NCI-H446 treated with DMSO at 0.1 percent for 48 hours (cell line): Measurements from ENCODE around the gene NUP85.
"Not testable (repeated sequence)": the region's sequence is repeated elsewhere in the genome, so short reads cannot be mapped to it uniquely, and the experiment has no call there.

Experiments
- DNase-seq: peaks from one replicate; lab custom pipeline; 2025; lab: John Stamatoyannopoulos, UW

Gene NUP85

DNA sequence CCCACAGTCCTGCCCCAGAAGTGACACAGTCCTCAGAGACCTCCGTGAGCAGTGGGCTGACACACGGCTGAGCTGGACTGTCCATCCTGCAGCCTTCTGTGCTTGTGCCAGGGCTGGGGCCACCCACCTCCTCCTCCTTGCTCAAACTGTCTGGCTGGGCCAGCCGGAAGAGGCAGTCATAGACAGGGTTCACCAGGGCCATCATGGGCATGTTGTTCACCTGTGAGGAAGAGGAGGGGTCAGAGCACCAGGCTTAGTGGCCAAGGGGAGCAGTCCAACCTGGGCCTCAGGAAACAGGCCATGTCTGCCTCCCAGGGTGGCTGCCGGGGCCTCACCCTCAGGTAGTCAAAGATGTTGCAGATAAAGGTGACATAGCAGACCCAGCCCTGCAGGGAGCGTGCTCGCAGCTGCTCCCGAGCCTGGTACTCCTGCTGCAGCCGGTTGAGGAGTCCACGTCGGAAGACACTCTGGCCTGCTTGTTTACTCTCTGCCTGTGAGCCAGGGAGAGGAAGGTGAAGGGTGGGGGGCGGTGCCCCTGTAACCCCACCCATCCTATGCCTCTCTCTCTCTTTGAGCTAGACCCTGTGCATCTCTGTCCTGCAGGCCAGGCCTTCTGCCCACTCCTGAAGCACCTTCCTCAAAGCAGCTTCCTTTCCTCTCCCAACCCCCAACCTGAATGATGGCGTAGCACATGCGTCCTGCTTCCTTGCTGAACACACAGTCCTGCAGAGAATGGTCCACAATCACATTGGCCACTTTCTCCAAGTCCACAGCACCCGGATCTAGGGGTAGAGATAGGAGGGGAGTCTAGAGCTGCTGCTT lies 62.1 kb downstream of the NUP85 start:
- no peak for DNase-seq

- DNase-seq, result no peak
These were observed 64.4 kb downstream of the NUP85 start for GRCh38 chr17:75269844-75270217.

DNA sequence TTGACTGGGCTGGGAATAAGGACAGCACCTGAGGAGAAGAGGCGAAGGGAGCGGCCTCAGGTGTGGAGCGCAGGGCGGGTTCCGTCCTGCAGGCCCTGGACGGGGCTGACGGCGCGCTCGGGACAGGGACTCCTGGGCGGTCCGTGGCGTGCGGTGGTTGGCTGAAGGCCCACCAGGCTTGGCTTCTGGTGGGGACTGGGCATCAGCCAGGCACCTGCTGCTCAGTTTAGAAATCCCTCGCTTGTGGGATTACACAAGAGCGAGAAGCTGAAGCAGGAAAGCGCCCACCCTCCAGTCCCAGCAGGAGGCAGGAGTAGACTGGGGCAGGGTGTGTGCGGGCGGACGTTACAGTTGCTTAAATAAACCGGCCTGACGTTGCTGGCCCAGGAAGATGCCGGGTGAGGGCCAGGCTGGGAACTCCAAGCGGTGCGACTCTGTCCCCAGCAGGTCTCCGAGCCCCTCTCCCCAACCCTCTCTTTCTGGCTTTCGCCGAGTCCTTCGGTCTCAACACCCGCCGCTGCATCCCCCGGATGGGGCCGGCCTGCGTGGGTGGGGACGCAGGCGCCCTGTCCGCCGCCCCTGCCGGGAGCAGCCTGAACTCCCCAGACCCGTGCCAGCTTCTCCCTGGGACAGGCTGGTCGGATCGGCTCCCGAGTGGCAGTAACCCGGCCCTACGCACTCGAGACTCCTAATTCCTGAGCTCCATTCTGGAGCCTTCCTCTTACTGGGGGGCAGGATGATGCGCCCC lies 64.9 kb downstream of the NUP85 start:
- peak; percentile 27 for DNase-seq

DNA sequence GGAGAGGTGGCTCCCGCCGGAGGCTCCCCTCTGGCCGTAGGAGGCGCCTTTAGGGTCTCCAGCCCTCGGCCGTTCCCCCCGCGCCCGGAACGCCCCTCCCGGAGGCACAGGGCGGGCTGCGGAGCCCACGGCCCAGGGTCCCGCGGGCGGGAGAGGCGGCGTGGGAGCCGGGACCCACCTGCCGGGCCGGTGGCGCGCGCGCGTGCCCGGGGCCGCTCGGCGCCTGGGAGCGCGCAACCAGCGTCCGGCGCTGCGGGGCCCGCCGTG lies 65.4 kb downstream of the NUP85 start, which contains the start of gene MIF4GD:
MIF4GD (minus strand) TSS at position 266 of the 267 bp plus-strand sequence. CDS start 1,036 bp downstream, outside the sequence.
- no peak for DNase-seq

- DNase-seq, result no peak
These were observed 65.9 kb downstream of the NUP85 start for GRCh38 chr17:75271233-75271954.

DNA sequence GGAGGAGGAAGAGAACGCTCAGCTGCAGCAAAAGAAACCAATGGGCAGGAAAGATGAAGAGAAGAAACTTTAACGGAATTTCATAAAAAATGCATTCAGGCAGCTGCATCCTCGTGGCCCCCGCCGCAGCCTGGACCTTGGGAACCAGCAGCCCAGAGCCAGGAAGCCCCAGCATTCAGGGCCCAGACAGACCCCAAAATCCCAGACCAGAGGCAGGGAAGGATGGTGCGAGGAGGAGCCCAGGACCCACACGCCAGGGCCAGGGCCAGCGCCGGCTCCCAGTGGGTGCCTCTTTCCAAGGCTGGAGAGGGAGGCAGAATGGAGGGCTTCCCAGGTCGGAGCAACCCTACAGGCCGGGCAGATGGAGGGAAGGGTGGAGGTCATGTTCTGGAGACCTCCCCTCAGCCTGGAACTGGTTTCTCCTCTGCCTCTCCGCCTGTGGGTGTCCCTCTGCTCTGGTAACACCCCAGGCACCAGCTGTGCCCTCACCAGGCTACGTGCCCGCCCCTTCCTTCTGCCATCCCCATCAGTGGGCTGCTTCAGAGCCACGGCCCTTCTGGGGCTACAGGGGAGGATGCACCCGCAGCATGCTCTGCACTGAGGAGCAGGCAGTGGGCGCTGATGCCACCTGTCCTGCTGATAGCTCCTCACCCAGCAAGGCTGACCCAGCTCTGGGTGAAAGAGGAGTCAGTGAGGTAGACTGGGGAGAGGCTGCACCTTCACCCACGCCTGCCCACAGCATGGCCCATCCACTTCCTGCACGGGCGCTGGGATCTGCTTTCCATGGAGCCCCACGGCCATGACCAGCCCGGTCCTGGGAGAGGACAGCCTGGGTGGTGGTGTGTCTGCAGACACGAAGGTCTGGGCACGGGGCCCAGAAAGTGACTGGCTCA lies 66.7 kb downstream of the NUP85 start:
- no peak for DNase-seq

- peak; percentile 13 for DNase-seq
These were observed 67.3 kb downstream of the NUP85 start for GRCh38 chr17:75272848-75273184.

DNA sequence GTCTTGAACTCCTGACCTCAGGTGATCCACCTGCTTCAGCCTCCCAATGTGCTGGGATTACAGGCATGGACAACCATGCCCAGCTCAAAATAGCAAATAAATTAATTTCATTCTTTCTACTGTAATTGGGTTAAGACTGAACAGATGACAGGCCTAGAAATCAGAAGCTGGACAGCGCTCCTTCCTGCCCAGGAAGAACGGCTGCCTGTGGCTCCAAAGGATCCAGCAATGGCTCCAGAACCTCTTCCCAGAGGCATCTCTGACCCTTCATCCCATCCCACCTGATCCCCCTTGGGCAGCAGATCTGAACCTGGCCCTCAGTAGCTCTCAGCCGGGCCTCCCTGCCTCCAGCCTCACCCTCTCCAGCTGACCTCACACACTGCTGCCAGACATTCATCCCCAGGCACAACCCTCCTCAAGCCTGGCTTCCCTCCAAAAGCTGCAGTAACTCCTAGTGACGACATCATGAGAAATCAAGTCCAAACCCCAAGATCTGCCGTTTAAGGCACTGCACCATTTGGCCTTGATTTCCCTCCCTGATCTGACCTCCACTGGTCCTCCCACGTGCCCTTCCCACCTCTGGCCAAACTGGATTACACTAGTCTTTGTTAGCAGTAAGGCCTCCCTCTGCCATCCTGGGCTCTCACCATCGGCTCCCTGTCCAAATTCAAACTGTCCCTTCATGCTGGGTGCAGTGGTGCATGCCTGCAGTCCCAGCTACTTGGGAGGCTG lies 68.7 kb downstream of the NUP85 start:
- no peak for DNase-seq

GRCh38 chr17:75277664-75278071 lies 72.2 kb downstream of the NUP85 start:
- no peak for DNase-seq

DNA sequence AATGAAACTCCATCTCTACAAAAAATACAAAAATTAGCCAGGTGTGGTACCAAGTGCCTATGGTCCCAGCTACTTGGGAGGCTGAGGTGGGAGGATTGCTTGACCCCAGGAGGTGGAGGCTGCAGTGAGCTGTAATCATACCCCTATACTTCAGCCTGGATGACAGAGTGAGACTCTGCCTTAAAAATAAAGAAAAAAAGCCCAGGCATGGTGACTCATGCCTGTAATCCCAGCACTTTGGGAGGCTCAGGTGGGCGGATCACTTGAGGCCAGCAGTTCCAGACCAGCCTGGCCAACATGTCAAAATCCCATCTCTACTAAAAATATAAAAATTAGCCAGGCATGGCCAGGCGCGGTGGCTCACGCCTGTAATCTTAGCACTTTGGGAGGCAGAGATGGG lies 74.7 kb downstream of the NUP85 start:
- DNase-seq, result not testable (repeated sequence)

- DNase-seq, result no peak
These were observed 79.6 kb downstream of the NUP85 start for GRCh38 chr17:75285123-75285522.
